ENCODE data around the gene DLK1.

Gene DLK1

DNA sequence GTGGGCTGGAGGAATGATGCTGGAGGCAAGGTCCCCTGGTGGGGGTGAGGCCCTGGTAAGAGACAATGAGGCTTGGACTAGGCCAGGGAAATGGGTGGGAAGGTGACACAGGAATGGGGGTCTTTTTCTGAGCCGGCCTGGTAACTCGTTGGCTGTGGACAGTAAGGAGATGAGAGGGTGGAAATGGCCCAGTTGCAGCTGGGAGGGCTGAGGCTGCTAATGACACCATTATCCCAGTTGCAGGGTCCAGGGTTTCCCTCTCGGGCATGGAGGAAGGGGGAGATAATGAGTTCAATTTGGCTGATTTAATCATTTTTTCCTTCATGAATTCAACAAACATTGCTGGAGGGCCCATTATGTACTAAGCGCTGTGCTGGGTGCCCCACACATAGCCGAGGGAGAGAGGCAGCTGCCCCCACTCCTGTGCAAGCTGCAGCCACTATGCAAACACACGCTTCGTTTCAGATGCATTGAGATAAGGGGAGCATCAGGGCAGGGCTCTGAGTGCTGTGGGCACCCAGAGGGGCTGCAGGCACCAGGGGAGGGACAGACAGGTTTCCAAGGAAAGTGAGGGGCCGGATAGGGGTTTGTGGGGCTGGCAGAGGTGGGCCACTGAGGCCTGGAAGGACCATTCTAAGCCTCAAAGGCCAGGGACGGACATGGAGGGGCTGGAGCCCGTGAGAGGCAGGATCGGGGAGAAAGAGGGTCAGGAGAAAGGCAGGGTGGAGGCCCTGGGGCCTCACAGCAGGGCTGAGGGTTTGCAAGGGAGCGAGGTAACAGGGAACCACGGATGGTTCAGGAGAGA, 56.0 kb downstream of the DLK1 start:
- H3K27ac ChIP-seq: no peak overlapping the region
- TF ChIP-seq, protein P1, sequence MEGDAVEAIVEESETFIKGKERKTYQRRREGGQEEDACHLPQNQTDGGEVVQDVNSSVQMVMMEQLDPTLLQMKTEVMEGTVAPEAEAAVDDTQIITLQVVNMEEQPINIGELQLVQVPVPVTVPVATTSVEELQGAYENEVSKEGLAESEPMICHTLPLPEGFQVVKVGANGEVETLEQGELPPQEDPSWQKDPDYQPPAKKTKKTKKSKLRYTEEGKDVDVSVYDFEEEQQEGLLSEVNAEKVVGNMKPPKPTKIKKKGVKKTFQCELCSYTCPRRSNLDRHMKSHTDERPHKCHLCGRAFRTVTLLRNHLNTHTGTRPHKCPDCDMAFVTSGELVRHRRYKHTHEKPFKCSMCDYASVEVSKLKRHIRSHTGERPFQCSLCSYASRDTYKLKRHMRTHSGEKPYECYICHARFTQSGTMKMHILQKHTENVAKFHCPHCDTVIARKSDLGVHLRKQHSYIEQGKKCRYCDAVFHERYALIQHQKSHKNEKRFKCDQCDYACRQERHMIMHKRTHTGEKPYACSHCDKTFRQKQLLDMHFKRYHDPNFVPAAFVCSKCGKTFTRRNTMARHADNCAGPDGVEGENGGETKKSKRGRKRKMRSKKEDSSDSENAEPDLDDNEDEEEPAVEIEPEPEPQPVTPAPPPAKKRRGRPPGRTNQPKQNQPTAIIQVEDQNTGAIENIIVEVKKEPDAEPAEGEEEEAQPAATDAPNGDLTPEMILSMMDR (IDR thresholded peaks at IDR 0.05): no peak
- no peak for TF ChIP-seq ZFX (IDR thresholded peaks at IDR 0.05; ENCODE audit: borderline replicate concordance)

DNA sequence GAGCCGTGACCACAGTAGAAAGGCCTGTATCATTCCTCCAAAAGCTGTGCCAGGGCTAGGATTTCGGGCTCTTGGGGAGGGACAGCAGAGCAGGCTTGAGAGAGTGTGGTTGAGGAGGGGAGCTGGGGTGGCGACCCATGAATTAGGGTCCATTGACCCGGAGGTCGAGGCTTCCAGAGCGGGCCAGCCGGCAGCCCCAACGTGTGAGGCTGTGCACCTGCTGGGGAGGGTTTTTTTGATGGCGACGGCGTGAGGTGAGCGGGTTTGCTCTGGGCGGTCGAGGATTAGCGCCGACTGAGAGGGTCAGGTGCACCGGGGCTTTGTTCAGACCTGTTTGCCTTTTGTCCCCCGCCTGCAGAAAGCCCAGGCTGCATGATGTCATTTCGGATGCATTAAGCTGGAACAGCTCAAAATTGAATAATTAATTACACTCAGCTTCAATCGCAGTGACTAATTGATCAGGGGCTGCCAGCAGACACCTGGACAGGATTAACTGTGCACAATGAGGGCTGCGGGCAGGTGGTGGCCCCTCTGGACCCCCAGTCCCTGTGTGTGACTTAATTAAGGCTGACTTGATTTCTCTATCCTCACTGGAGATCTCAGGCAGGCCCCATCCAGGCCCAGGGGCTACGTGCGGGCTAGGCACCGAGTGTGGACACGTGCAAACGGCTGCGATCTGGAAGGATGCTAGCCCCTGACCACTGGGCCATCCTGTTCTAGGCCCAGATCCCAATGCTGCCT, 57.1 kb downstream of the DLK1 start:
- TF ChIP-seq, protein P1 (IDR thresholded peaks at IDR 0.05): no peak
- no peak for TF ChIP-seq ZFX (IDR thresholded peaks at IDR 0.05; ENCODE audit: borderline replicate concordance)
- H3K27ac ChIP-seq: no peak overlapping the region

DNA sequence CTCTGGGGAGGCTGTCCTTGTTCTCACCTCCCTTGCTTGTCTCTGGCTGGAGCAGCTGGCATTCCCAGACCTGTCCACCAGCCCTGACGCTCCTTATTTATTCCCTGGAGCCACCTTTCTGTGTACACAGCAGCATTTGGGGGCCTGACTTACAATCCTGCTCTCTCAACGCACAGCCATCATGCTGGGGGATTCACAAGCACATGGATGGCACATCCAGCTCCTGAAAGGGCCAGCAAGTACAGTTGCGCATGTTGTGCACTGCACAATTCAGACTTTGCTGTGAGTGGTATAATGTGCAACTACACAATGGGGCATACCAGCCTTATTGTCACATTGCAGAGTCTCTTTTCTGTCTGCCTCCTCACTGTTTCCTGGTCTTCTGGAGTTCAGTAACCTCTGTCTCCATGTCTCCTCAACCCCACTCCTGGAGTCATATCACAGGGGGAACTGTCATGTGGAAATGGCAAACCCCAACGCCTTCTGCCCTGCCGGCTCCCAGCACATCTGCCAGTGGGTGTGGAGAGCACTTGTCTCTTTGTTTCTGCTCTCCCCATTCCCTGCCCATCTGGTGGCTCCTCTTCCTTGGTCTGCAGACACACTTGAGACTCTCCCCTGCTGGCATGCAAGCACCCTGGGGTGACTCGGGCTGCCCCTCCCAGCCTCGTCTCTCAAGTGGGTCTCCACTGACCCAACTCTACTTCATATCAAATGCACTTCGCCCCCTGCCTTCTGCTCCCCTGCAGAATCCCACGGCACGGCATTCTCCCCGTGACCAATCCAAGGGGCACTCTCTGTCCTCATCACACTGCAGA, 58.0 kb downstream of the DLK1 start:
- TF ChIP-seq, protein P1 (IDR thresholded peaks at IDR 0.05): no peak
- no peak for TF ChIP-seq ZFX (IDR thresholded peaks at IDR 0.05; ENCODE audit: borderline replicate concordance)

DNA sequence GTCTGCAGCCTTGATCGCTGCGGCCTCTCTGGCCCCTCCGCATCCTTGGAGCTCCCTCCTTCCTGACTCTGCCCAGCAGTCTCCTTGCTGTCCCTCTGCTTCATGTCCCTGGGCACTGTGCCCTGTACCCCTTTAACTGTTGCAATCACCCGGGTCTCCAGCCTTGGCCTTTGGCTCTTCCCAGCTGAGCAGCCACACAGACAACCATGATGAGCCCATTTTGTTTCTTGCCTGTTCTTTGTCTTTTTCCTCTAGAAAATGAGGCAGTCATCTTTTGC, 58.6 kb downstream of the DLK1 start:
- TF ChIP-seq, protein P1 (IDR thresholded peaks at IDR 0.05): no peak
- no peak for TF ChIP-seq ZFX (IDR thresholded peaks at IDR 0.05; ENCODE audit: borderline replicate concordance)
- H3K27ac ChIP-seq: no peak overlapping the region

More for the DNA sequence above, 58.0 kb downstream of the DLK1 start:
- H3K27ac ChIP-seq: no peak overlapping the region

DNA sequence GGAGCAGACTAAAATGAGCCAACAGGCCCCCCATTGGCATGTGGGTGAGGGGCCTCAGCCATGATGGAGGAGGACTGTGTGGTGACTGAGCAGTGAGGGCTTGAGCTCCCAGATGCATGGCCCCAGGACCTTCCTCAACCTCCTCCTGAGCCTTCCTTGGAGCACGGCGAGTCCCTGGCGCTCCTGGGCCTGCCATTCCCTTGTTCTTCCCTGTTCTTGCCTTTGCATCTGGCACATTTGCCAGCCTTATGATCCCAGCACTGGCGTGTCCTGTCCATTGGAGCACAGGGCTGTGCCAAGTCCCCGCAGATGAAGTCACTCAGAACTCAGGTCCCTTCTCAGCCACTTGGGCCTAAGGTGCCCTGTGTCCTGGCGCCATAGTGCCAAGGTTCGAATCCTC, 58.9 kb downstream of the DLK1 start:
- no peak for TF ChIP-seq ZFX (IDR thresholded peaks at IDR 0.05; ENCODE audit: borderline replicate concordance)
- TF ChIP-seq, protein P1 (IDR thresholded peaks at IDR 0.05): no peak
- no peak overlapping the region for H3K27ac ChIP-seq

DNA sequence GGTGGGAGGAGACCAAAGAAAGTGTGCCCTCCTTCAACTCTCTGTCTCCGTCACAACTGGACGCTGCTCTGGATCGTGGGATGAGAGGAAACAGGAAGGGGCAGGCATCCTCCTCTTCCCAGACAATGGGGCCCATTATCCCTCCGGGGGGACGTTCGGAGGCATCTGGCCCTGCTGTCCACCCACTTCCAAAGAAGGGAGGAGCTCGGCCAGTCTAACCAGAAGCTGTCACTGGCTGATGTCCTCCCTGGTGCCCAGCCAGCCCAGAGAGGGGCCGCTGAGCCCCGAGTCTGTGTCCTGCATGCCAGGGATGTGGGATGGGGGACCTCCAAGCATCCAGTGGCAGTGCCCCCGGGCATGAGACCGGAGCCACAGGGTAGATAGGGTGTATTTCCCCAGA, 59.4 kb downstream of the DLK1 start:
- TF ChIP-seq ZFX (IDR thresholded peaks at IDR 0.05; ENCODE audit: borderline replicate concordance): no peak
- TF ChIP-seq, protein P1 (IDR thresholded peaks at IDR 0.05): no peak
- no peak overlapping the region for H3K27ac ChIP-seq
